ENCODE data around the gene ATG4C.

Gene ATG4C

DNA sequence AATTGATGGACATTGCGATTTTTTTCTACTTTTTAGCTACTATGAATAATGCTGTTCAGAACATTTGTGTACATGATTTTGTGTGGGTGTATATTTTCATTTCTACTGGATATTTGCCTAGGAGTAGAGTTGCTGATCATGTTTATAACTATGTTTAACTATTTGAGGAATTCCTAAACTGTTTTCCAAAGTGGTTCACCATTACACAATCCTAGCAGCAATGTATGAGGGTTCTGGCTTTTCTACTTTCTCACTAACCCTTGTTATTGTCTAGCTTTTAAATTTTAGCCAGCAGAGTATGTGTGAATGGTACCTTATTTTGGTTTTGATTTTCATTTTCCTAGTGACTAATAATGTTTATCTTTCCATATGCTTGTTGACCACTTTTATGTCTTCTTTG lies 86.2 kb downstream of the ATG4C start:
- Histone ChIP-seq H3K4me1 (ENCODE audit: control insufficient read depth, insufficient read depth, low read length) (no peaks in the 10 kb centered on the region), H3K9me3 (ENCODE audit: control insufficient read depth, insufficient read depth, low read depth, low read length) (no peaks in the 10 kb centered on the region), H3K27ac (ENCODE audit: extremely low read depth, low read depth, low read length) (no peak overlapping the region), H3K36me3 (ENCODE audit: control insufficient read depth in 2 of 2, insufficient read depth in 1 of 2, low read length in 2 of 2) (no peaks in the 10 kb centered on the region), H3K4me3 (ENCODE audit: low read depth, low read length) (no peak overlapping the region)
- ChIA-PET CTCF (no interaction called here), POLR2A (interaction anchor here (0.5 kb wide), 1 partner anchor 51 kb away, joined by 5 read pairs; no protein-coding TSS in a partner anchor)
- TF ChIP-seq ZIC2 (tag by site-specific recombination; IDR thresholded peaks at IDR 0.05) = no peak
- no peak for TF ChIP-seq ZNF501 (tag by site-specific recombination; IDR thresholded peaks at IDR 0.05)
- no peak for TF ChIP-seq ZNF132 (tag by site-specific recombination; IDR thresholded peaks at IDR 0.05; ENCODE audit: borderline replicate concordance)
- TF ChIP-seq ZEB2 (tag by site-specific recombination; IDR thresholded peaks at IDR 0.05) = no peak
- TF ChIP-seq, protein P1, sequence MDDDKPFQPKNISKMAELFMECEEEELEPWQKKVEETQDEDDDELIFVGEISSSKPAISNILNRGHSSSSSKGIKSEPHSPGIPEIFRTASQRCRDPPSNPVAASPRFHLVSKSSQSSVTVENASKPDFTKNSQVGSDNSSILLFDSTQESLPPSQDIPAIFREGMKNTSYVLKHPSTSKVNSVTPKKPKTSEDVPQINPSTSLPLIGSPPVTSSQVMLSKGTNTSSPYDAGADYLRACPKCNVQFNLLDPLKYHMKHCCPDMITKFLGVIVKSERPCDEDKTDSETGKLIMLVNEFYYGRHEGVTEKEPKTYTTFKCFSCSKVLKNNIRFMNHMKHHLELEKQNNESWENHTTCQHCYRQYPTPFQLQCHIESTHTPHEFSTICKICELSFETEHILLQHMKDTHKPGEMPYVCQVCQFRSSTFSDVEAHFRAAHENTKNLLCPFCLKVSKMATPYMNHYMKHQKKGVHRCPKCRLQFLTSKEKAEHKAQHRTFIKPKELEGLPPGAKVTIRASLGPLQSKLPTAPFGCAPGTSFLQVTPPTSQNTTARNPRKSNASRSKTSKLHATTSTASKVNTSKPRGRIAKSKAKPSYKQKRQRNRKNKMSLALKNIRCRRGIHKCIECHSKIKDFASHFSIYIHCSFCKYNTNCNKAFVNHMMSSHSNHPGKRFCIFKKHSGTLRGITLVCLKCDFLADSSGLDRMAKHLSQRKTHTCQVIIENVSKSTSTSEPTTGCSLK (tag by site-specific recombination; IDR thresholded peaks at IDR 0.05) = no peak
- no peak for TF ChIP-seq ZNF555 (tag by site-specific recombination; conservative IDR thresholded peaks at IDR 0.05)
- TF ChIP-seq, protein P2, sequence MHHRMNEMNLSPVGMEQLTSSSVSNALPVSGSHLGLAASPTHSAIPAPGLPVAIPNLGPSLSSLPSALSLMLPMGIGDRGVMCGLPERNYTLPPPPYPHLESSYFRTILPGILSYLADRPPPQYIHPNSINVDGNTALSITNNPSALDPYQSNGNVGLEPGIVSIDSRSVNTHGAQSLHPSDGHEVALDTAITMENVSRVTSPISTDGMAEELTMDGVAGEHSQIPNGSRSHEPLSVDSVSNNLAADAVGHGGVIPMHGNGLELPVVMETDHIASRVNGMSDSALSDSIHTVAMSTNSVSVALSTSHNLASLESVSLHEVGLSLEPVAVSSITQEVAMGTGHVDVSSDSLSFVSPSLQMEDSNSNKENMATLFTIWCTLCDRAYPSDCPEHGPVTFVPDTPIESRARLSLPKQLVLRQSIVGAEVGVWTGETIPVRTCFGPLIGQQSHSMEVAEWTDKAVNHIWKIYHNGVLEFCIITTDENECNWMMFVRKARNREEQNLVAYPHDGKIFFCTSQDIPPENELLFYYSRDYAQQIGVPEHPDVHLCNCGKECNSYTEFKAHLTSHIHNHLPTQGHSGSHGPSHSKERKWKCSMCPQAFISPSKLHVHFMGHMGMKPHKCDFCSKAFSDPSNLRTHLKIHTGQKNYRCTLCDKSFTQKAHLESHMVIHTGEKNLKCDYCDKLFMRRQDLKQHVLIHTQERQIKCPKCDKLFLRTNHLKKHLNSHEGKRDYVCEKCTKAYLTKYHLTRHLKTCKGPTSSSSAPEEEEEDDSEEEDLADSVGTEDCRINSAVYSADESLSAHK (tag by site-specific recombination; IDR thresholded peaks at IDR 0.05) = no peak
- TF ChIP-seq, protein P3, sequence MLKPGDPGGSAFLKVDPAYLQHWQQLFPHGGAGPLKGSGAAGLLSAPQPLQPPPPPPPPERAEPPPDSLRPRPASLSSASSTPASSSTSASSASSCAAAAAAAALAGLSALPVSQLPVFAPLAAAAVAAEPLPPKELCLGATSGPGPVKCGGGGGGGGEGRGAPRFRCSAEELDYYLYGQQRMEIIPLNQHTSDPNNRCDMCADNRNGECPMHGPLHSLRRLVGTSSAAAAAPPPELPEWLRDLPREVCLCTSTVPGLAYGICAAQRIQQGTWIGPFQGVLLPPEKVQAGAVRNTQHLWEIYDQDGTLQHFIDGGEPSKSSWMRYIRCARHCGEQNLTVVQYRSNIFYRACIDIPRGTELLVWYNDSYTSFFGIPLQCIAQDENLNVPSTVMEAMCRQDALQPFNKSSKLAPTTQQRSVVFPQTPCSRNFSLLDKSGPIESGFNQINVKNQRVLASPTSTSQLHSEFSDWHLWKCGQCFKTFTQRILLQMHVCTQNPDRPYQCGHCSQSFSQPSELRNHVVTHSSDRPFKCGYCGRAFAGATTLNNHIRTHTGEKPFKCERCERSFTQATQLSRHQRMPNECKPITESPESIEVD (tag by site-specific recombination; IDR thresholded peaks at IDR 0.05) = no peak
- no peak for TF ChIP-seq ZNF473 (tag by site-specific recombination; IDR thresholded peaks at IDR 0.05)
- no peak for TF ChIP-seq ZNF654 (tag by site-specific recombination; IDR thresholded peaks at IDR 0.05; ENCODE audit: low read depth)
- TF ChIP-seq TRIM28 (IDR thresholded peaks at IDR 0.05; ENCODE audit: borderline replicate concordance, low read length) = no peak
- TF ChIP-seq, protein P4, sequence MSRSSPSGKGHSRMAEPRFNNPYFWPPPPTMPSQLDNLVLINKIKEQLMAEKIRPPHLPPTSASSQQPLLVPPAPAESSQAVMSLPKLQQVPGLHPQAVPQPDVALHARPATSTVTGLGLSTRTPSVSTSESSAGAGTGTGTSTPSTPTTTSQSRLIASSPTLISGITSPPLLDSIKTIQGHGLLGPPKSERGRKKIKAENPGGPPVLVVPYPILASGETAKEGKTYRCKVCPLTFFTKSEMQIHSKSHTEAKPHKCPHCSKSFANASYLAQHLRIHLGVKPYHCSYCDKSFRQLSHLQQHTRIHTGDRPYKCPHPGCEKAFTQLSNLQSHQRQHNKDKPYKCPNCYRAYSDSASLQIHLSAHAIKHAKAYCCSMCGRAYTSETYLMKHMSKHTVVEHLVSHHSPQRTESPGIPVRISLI (tag by site-specific recombination; IDR thresholded peaks at IDR 0.05) = no peak
- TF ChIP-seq, protein P5, sequence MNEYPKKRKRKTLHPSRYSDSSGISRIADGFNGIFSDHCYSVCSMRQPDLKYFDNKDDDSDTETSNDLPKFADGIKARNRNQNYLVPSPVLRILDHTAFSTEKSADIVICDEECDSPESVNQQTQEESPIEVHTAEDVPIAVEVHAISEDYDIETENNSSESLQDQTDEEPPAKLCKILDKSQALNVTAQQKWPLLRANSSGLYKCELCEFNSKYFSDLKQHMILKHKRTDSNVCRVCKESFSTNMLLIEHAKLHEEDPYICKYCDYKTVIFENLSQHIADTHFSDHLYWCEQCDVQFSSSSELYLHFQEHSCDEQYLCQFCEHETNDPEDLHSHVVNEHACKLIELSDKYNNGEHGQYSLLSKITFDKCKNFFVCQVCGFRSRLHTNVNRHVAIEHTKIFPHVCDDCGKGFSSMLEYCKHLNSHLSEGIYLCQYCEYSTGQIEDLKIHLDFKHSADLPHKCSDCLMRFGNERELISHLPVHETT (tag by site-specific recombination; IDR thresholded peaks at IDR 0.05) = no peak
- no peak for TF ChIP-seq ZNF354C (tag by site-specific recombination; IDR thresholded peaks at IDR 0.05; ENCODE audit: borderline replicate concordance, low read depth)
- TF ChIP-seq, protein P6, sequence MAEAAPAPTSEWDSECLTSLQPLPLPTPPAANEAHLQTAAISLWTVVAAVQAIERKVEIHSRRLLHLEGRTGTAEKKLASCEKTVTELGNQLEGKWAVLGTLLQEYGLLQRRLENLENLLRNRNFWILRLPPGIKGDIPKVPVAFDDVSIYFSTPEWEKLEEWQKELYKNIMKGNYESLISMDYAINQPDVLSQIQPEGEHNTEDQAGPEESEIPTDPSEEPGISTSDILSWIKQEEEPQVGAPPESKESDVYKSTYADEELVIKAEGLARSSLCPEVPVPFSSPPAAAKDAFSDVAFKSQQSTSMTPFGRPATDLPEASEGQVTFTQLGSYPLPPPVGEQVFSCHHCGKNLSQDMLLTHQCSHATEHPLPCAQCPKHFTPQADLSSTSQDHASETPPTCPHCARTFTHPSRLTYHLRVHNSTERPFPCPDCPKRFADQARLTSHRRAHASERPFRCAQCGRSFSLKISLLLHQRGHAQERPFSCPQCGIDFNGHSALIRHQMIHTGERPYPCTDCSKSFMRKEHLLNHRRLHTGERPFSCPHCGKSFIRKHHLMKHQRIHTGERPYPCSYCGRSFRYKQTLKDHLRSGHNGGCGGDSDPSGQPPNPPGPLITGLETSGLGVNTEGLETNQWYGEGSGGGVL (tag by site-specific recombination; IDR thresholded peaks at IDR 0.05) = no peak
